SK-N-SH treated with all-trans-retinoic acid at 6 μM for 48 hours (cell line): ENCODE results near the gene CCDC24.

Experiments used
- ARNTL ChIP-seq: fragments of 450-650 bp; formaldehyde crosslinking; IDR thresholded peaks from 2 replicates; pipeline ENCODE4 v1.5.0; 2020; ENCODE audit warnings: low read depth, mild to moderate bottlenecking, moderate library complexity, borderline replicate concordance
- CREB5 ChIP-seq: fragments of 250-450 bp; sonication (Bioruptor Pico); IDR thresholded peaks from 2 replicates; pipeline ENCODE4 v1.5.1; 2020; ENCODE audit warnings: low read depth, mild to moderate bottlenecking, moderate library complexity
- ESRRG ChIP-seq: fragments of 250-450 bp; sonication (Bioruptor Pico); IDR thresholded peaks from 2 replicates; pipeline ENCODE4 v1.6.1; 2021; ENCODE audit warnings: mild to moderate bottlenecking
- OSR1 ChIP-seq: fragments of 250-450 bp; sonication (Bioruptor Pico); IDR thresholded peaks from 2 replicates; pipeline ENCODE4 v1.8.0; 2022; ENCODE audit warnings: moderate library complexity, mild to moderate bottlenecking, inconsistent platforms
- PPARA ChIP-seq: fragments of 250-450 bp; sonication (Bioruptor Pico); IDR thresholded peaks from 2 replicates; pipeline ENCODE4 v1.5.0; 2020; ENCODE audit warnings: mild to moderate bottlenecking, borderline replicate concordance
- RARB ChIP-seq: fragments of 250-450 bp; sonication (Bioruptor Pico); IDR thresholded peaks from 2 replicates; pipeline ENCODE4 v1.8.0; 2021; ENCODE audit warnings: mild to moderate bottlenecking, moderate library complexity
- SNAI2 ChIP-seq: fragments of 250-450 bp; sonication (Bioruptor Pico); IDR thresholded peaks from 2 replicates; pipeline ENCODE4 v1.5.0; 2020; ENCODE audit warnings: mild to moderate bottlenecking, moderate library complexity
- TOX ChIP-seq: fragments of 250-450 bp; sonication (Bioruptor Pico); IDR thresholded peaks from 2 replicates; pipeline ENCODE4 v1.8.0; 2021; ENCODE audit warnings: mild to moderate bottlenecking, moderate library complexity, borderline replicate concordance
- ZC3H10 ChIP-seq: fragments of 250-450 bp; sonication (Bioruptor Pico); IDR thresholded peaks from 2 replicates; pipeline ENCODE4 v1.5.1; 2021; ENCODE audit warnings: mild to moderate bottlenecking, moderate library complexity
- ZFP3 ChIP-seq: fragments of 250-450 bp; sonication (Bioruptor Pico); IDR thresholded peaks from 2 replicates; pipeline ENCODE4 v1.5.0; 2020; ENCODE audit warnings: mild to moderate bottlenecking, moderate library complexity
- ZFP30 ChIP-seq: fragments of 450-650 bp; formaldehyde crosslinking; IDR thresholded peaks from 2 replicates; pipeline ENCODE4 v1.5.0; 2022; ENCODE audit warnings: mild to moderate bottlenecking, moderate library complexity
- ZNF565 ChIP-seq: fragments of 450-650 bp; formaldehyde crosslinking; conservative IDR thresholded peaks from 2 replicates; pipeline ENCODE4 v1.5.0; 2020; ENCODE audit warnings: low read depth, mild to moderate bottlenecking, moderate library complexity
- TF ChIP-seq, protein P1 (sequence below): fragments of 250-450 bp; sonication (Bioruptor Pico); IDR thresholded peaks from 2 replicates; pipeline ENCODE4 v1.5.0; 2020; ENCODE audit warnings: mild to moderate bottlenecking, moderate library complexity
- TF ChIP-seq, protein P2 (sequence below): fragments of 250-450 bp; sonication (Bioruptor Pico); IDR thresholded peaks from 2 replicates; pipeline ENCODE4 v1.8.0; 2020; ENCODE audit warnings: mild to moderate bottlenecking, moderate library complexity, borderline replicate concordance

DNA sequence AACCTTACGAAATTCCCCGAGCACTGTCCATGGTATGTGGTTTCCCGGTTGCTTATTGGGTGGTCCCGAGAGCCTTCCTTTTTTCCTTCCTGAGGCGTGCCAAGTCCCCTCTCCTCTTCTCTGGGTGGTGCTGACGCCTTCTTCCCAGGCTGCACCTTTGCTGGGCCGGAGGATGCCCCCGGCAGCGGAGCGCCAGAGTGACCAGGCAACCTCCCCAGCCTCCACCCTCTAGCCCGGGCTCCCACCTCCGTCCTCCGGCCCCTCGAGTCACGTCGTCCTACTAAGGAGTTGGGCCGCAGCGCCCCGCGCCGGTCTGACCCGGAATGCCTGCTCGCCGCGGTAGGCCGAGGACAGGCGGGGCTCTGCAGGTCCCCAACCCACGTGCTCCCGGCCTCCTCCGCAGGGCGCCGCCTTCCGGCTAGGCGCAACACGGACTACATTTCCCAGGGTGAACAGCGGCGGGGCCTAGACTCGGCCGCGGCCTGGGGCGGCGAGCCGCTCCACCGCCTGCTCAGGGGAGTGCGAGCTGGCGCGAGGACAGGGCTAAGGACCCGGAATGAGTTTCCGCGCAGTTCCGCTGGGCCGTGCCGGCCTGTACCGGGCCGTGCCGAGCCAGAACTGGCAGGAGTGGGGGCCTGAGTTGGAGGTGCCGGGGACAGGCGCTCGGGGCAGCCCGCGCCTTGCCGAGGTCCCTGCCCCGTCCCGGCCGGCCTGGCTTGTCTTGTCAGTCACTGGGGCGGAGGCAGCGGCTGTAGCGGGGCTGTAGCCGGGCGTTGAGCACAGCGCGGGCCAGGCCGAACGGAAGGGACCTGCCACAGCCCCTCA is 45.0 kb upstream of the CCDC24 start, which contains the start of gene IPO13:
- no peak for TF ChIP-seq TOX (CRISPR knock-in tag)
- TF ChIP-seq RARB (CRISPR knock-in tag), result no peak
- TF ChIP-seq ZFP3 (CRISPR knock-in tag), result peak; percentile 71; the same call in 1 of the 2 replicates
- TF ChIP-seq ZC3H10, result no peak
- TF ChIP-seq ESRRG (CRISPR knock-in tag), result no peak
- TF ChIP-seq OSR1 (CRISPR knock-in tag), result no peak
- no peak for TF ChIP-seq CREB5
- TF ChIP-seq ARNTL (CRISPR knock-in tag), result no peak
- TF ChIP-seq, protein P1, sequence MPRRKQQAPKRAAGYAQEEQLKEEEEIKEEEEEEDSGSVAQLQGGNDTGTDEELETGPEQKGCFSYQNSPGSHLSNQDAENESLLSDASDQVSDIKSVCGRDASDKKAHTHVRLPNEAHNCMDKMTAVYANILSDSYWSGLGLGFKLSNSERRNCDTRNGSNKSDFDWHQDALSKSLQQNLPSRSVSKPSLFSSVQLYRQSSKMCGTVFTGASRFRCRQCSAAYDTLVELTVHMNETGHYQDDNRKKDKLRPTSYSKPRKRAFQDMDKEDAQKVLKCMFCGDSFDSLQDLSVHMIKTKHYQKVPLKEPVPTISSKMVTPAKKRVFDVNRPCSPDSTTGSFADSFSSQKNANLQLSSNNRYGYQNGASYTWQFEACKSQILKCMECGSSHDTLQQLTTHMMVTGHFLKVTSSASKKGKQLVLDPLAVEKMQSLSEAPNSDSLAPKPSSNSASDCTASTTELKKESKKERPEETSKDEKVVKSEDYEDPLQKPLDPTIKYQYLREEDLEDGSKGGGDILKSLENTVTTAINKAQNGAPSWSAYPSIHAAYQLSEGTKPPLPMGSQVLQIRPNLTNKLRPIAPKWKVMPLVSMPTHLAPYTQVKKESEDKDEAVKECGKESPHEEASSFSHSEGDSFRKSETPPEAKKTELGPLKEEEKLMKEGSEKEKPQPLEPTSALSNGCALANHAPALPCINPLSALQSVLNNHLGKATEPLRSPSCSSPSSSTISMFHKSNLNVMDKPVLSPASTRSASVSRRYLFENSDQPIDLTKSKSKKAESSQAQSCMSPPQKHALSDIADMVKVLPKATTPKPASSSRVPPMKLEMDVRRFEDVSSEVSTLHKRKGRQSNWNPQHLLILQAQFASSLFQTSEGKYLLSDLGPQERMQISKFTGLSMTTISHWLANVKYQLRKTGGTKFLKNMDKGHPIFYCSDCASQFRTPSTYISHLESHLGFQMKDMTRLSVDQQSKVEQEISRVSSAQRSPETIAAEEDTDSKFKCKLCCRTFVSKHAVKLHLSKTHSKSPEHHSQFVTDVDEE (CRISPR knock-in tag), result no peak
- TF ChIP-seq ZNF565 (CRISPR knock-in tag), result no peak
- no peak for TF ChIP-seq ZFP30 (CRISPR knock-in tag)
- no peak for TF ChIP-seq SNAI2 (CRISPR knock-in tag)
- TF ChIP-seq PPARA, result no peak
- TF ChIP-seq, protein P2, sequence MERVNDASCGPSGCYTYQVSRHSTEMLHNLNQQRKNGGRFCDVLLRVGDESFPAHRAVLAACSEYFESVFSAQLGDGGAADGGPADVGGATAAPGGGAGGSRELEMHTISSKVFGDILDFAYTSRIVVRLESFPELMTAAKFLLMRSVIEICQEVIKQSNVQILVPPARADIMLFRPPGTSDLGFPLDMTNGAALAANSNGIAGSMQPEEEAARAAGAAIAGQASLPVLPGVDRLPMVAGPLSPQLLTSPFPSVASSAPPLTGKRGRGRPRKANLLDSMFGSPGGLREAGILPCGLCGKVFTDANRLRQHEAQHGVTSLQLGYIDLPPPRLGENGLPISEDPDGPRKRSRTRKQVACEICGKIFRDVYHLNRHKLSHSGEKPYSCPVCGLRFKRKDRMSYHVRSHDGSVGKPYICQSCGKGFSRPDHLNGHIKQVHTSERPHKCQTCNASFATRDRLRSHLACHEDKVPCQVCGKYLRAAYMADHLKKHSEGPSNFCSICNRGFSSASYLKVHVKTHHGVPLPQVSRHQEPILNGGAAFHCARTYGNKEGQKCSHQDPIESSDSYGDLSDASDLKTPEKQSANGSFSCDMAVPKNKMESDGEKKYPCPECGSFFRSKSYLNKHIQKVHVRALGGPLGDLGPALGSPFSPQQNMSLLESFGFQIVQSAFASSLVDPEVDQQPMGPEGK (CRISPR knock-in tag), result no peak
